Chondrocyte (in vitro differentiated cells): Measurements from ENCODE around the gene BHMT2. TPM values are rescaled to one million over a fixed set of nuclear protein-coding genes. Genes with fewer than 3 reads are reported as not detected.

ENCODE experiments used
- DNase-seq: peaks from one replicate; pipeline ENCODE4 v3.0.0; 2021; ENCODE audit warnings: mixed read lengths, low spot score
- H3K27ac Mint-ChIP-seq: one replicate; pipeline ENCODE4 v1.8.0; 2021; ENCODE audit warnings: mild to moderate bottlenecking, moderate library complexity, mixed read lengths; ENCODE audit not compliant: unreplicated experiment
- H3K27me3 Mint-ChIP-seq: 2 replicates; pipeline ENCODE4 v1.8.0; 2021; ENCODE audit warnings: low read depth, mixed read lengths
- H3K36me3 Mint-ChIP-seq: 2 replicates; pipeline ENCODE4 v1.8.0; 2021; ENCODE audit warnings: low read depth, mixed read lengths
- H3K4me1 Mint-ChIP-seq: 2 replicates; pipeline ENCODE4 v1.8.0; 2021; ENCODE audit warnings: low read depth, mild to moderate bottlenecking, mixed read lengths
- H3K4me3 Mint-ChIP-seq: one replicate; pipeline ENCODE4 v1.8.0; 2021; ENCODE audit warnings: mild to moderate bottlenecking, moderate library complexity, mixed read lengths; ENCODE audit not compliant: unreplicated experiment
- H3K9me3 Mint-ChIP-seq: 2 replicates; pipeline ENCODE4 v1.8.0; 2021; ENCODE audit warnings: low read depth, mixed read lengths
- total RNA-seq: library from RNA; stranded (reverse); gene quantifications from 3 replicates; pipeline ENCODE4 v1.2.1, GENCODE V29; 2021
- TF ChIP-seq, protein P1 (sequence below): fragments of 200-600 bp; sonication (generic); IDR thresholded peaks from 2 replicates; pipeline ENCODE4 v1.5.0; 2021; ENCODE audit warnings: antibody characterized with exemption, mild to moderate bottlenecking, moderate library complexity

BHMT2 gene
- total RNA-seq, 1 donor from 2014 or later = not detected

- peaks cover 18% of the 10 kb centered on the region for H3K9me3 Mint-ChIP-seq
- H3K27ac Mint-ChIP-seq = no peak overlapping the region
Measured at GRCh38 chr5:79076819-79077218, 7.3 kb downstream of the BHMT2 start.

GRCh38 chr5:79077680-79078365 is 8.3 kb downstream of the BHMT2 start:
- Mint-ChIP-seq H3K4me1 (no peaks in the 10 kb centered on the region), H3K4me3 (no peak overlapping the region), H3K36me3 (peaks cover 2% of the 10 kb centered on the region), H3K27ac (no peak overlapping the region), H3K27me3 (no peaks in the 10 kb centered on the region), H3K9me3 (peaks cover 16% of the 10 kb centered on the region)
- TF ChIP-seq, protein P1, sequence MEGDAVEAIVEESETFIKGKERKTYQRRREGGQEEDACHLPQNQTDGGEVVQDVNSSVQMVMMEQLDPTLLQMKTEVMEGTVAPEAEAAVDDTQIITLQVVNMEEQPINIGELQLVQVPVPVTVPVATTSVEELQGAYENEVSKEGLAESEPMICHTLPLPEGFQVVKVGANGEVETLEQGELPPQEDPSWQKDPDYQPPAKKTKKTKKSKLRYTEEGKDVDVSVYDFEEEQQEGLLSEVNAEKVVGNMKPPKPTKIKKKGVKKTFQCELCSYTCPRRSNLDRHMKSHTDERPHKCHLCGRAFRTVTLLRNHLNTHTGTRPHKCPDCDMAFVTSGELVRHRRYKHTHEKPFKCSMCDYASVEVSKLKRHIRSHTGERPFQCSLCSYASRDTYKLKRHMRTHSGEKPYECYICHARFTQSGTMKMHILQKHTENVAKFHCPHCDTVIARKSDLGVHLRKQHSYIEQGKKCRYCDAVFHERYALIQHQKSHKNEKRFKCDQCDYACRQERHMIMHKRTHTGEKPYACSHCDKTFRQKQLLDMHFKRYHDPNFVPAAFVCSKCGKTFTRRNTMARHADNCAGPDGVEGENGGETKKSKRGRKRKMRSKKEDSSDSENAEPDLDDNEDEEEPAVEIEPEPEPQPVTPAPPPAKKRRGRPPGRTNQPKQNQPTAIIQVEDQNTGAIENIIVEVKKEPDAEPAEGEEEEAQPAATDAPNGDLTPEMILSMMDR = no peak
- no peak for DNase-seq

More at GRCh38 chr5:79076819-79077218, 7.3 kb downstream of the BHMT2 start:
- no peaks in the 10 kb centered on the region for H3K27me3 Mint-ChIP-seq
- no peak for DNase-seq
- H3K36me3 Mint-ChIP-seq = peaks cover 4% of the 10 kb centered on the region
- no peaks in the 10 kb centered on the region for H3K4me1 Mint-ChIP-seq
- no peak overlapping the region for H3K4me3 Mint-ChIP-seq
- TF ChIP-seq, protein P1 = no peak

DNA sequence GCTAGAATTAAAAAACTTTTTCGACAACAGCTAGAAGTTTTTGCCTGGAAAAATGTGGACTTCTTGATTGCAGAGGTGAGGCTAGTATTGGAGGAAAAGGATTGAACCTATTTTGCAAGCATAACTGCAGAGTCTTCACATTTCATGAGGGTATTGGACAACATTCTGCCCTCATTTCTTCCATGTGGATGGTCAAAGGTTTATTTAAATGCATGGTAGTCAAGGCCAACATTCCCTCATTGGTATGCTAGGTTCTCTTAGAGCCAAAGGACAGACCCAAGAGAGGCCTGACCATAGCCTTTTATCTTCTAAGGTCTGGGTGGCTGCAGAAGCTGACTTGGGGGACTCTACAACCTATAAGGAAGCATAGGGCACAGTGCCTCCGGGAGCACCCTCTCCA is 11.2 kb downstream of the BHMT2 start:
- H3K9me3 Mint-ChIP-seq = no peaks in the 10 kb centered on the region
- TF ChIP-seq, protein P1 = no peak
- H3K4me3 Mint-ChIP-seq = no peak overlapping the region
- no peak overlapping the region for H3K27ac Mint-ChIP-seq
- H3K36me3 Mint-ChIP-seq = peaks cover 2% of the 10 kb centered on the region
- H3K4me1 Mint-ChIP-seq = no peaks in the 10 kb centered on the region
- H3K27me3 Mint-ChIP-seq = no peaks in the 10 kb centered on the region
- no peak for DNase-seq

DNA sequence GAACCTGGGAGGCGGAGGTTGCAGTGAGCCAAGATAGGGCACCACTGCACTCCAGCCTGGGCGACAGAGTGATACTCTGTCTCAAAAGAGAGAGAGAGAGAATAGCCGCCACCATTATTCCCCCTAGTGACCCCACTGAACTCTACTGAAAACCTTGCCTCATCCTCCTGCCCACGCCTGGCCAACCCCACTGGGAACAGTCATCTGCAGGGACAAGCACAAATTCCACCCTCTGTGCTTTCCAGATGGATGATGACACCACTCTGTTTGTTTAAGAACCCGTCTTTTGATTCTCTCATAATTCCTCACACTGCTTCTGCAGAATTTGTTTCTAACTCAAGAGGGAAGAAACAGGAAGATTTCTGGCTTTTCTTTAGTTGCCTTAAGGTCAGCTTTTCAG is 12.2 kb downstream of the BHMT2 start:
- H3K27ac Mint-ChIP-seq = no peak overlapping the region
- H3K4me3 Mint-ChIP-seq = no peak overlapping the region
- DNase-seq = no peak
- TF ChIP-seq, protein P1 = no peak
- no peaks in the 10 kb centered on the region for H3K4me1 Mint-ChIP-seq
- no peaks in the 10 kb centered on the region for H3K9me3 Mint-ChIP-seq
- H3K27me3 Mint-ChIP-seq = no peaks in the 10 kb centered on the region
- peaks cover 2% of the 10 kb centered on the region for H3K36me3 Mint-ChIP-seq

DNA sequence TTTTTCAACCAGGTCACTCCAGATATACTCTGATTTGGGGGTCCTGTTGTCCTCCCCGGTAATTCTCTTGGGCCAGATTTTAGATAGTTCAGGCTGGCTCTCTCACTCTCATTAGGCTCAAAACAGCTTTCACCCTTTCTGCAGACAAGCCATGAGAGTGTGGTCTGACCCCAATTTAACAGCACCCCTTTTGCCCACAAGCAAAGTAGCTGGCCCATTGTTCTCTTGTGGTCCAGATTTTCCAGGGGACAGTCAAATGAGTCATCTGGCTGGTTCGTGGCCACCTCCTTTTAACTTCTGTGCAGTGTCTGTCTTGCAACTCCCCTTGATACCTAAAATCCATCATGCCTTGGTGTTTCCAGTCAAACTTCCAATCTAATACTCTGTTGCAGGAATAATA is 16.5 kb downstream of the BHMT2 start:
- TF ChIP-seq, protein P1 = no peak
- Mint-ChIP-seq H3K4me1 (no peaks in the 10 kb centered on the region), H3K9me3 (no peaks in the 10 kb centered on the region), H3K27me3 (no peaks in the 10 kb centered on the region), H3K36me3 (no peaks in the 10 kb centered on the region), H3K27ac (no peak overlapping the region), H3K4me3 (no peak overlapping the region)
- DNase-seq = no peak
